Keratinocyte (primary cell): Measurements from ENCODE around the gene RANGRF. TPM values are rescaled to one million over a fixed set of nuclear protein-coding genes. Genes with fewer than 3 reads are reported as not detected.

Source experiments
- DNase-seq: peaks from one replicate; pipeline ENCODE4 v3.0.0-alpha.2; 2011; ENCODE audit warnings: low read depth, missing footprints, low spot score
- FAIRE-seq: peaks from 2 replicates; lab custom pipeline; 2011; peaks lifted over from hg19 to GRCh38; lab: Jason Lieb, UNC
- H2AFZ ChIP-seq: 2 replicates; pipeline ENCODE4 v1.6.0; 2012; ENCODE audit warnings: low read length, control low read depth, inconsistent platforms; ENCODE audit not compliant: control insufficient read depth
- H3K27ac ChIP-seq: 2 replicates; pipeline ENCODE4 v1.5.1; 2011; ENCODE audit warnings: low read length; ENCODE audit not compliant: control insufficient read depth, insufficient read depth
- H3K27me3 ChIP-seq: 3 replicates; pipeline ENCODE4 v1.6.0; 2011; ENCODE audit warnings: low read length; ENCODE audit not compliant: control insufficient read depth, insufficient read depth; ENCODE audit errors: extremely low read depth
- H3K36me3 ChIP-seq, 2 experiments: 2 replicates in 1 of 2; 3 replicates in 1 of 2; pipeline ENCODE4 v1.5.1; 2011; ENCODE audit warnings: low read length in 2 of 2, mild to moderate bottlenecking in 1 of 2; ENCODE audit not compliant: control insufficient read depth in 2 of 2, insufficient read depth in 2 of 2; ENCODE audit errors: extremely low read depth in 1 of 2
- H3K4me1 ChIP-seq: 3 replicates; pipeline ENCODE4 v1.5.1; 2011; ENCODE audit warnings: low read length; ENCODE audit not compliant: control insufficient read depth, insufficient read depth; ENCODE audit errors: extremely low read depth
- H3K4me2 ChIP-seq: 3 replicates; pipeline ENCODE4 v1.6.0; 2011; ENCODE audit warnings: low read depth, low read length; ENCODE audit not compliant: control insufficient read depth, insufficient read depth; ENCODE audit errors: extremely low read depth
- H3K4me3 ChIP-seq, 3 experiments: fragments of 200-600 bp in 1 of 3; sonication (generic) in 1 of 3; 2 replicates in 2 of 3; 3 replicates in 1 of 3; pipeline ENCODE4 v1.5.1; 2011 to 2016; ENCODE audit warnings: low read length in 3 of 3, mild to moderate bottlenecking in 3 of 3, control low read depth in 2 of 3, inconsistent platforms in 1 of 3, low read depth in 1 of 3, mixed read lengths in 1 of 3, mixed run types in 1 of 3, moderate library complexity in 1 of 3; ENCODE audit not compliant: control insufficient read depth in 2 of 3, insufficient read depth in 2 of 3; ENCODE audit errors: extremely low read depth in 1 of 3
- H3K79me2 ChIP-seq: 2 replicates; pipeline ENCODE4 v1.6.0; 2012; ENCODE audit warnings: low read length; ENCODE audit not compliant: control insufficient read depth, insufficient read depth
- H3K9ac ChIP-seq: 3 replicates; pipeline ENCODE4 v1.6.0; 2011; ENCODE audit warnings: low read length; ENCODE audit not compliant: control insufficient read depth, insufficient read depth; ENCODE audit errors: extremely low read depth
- H3K9me1 ChIP-seq: 3 replicates; pipeline ENCODE4 v1.6.0; 2011; ENCODE audit warnings: low read length; ENCODE audit not compliant: control insufficient read depth, insufficient read depth; ENCODE audit errors: extremely low read depth
- H3K9me3 ChIP-seq: 2 replicates; pipeline ENCODE4 v1.5.1; 2012; ENCODE audit warnings: low read depth, low read length; ENCODE audit not compliant: control insufficient read depth
- H4K20me1 ChIP-seq: 3 replicates; pipeline ENCODE4 v1.6.0; 2011; ENCODE audit warnings: low read length; ENCODE audit not compliant: control insufficient read depth, insufficient read depth; ENCODE audit errors: extremely low read depth
- EZH2 ChIP-seq: IDR thresholded peaks from one replicate; pipeline ENCODE4 v1.6.1; 2012; ENCODE audit warnings: inconsistent platforms, mild to moderate bottlenecking, low read length, moderate library complexity
- dilution Hi-C: fragments of 300-500 bp; cut with MboI; formaldehyde crosslinking; loops from one replicate; pipeline ENCODE4 v1.7.0; 2020; ENCODE audit warnings: low sequenced_read_pairs; ENCODE audit not compliant: extremely low pct_ligation_motif_present
- polyA plus RNA-seq, 5 experiments: library from polyadenylated mRNA; depleted of rRNA in 3 of 5; stranded (reverse) in 3 of 5; stranded (forward) in 1 of 5; unstranded in 1 of 5; fragments of >200 nt; gene quantifications; 1 replicate in 1 of 5; 2 replicates in 3 of 5; 3 replicates in 1 of 5; pipeline versions ENCODE4 v1.2.1 to v1.2.3, GENCODE V29; 2011 to 2012; ENCODE audit warnings: missing spikeins in 2 of 5, low read depth in 1 of 5, low replicate concordance in 1 of 5
- TF ChIP-seq, protein P1 (sequence below), 3 experiments: IDR thresholded peaks in 1 of 3; conservative IDR thresholded peaks in 1 of 3; optimal IDR thresholded peaks in 1 of 3; 2 replicates in 2 of 3; 3 replicates in 1 of 3; pipeline versions ENCODE3 to v1.5.1; 2011; ENCODE audit warnings: low read length in 3 of 3, mild to moderate bottlenecking in 3 of 3, moderate library complexity in 2 of 3, control low read depth in 1 of 3, inconsistent platforms in 1 of 3; ENCODE audit not compliant: insufficient read depth in 2 of 3; ENCODE audit errors: extremely low read depth in 1 of 3

The RANGRF gene
- polyA plus RNA-seq, 1 donor (not counting 4 experiments of a cell fraction or from before 2014, with no cell fraction given), result 24.4 TPM

DNA sequence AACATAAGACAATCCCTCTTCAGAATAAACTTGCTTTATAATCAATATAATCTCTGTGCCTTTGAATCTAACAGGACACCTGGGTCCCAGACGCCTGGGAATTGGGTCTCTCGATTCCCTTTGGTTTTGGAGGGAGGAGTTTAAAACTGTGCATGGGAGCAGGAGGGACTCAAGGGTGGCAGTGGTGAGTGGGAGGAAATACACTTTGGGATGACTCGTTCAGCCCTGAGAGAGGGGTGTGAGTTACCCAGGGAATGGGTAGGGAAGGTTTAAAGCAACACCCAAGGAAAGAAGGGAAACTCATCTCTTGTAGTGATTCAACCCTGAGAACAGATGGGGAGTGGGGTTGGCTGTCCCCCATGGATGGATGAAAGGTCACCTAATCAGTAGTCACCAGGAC is 1.6 kb downstream of the RANGRF start:
- H3K4me2 ChIP-seq, result no peak overlapping the region
- H2AFZ ChIP-seq, result no peak overlapping the region
- H3K36me3 ChIP-seq, result no peaks in the 10 kb centered on the region
- no peak for TF ChIP-seq EZH2
- TF ChIP-seq, protein P1, sequence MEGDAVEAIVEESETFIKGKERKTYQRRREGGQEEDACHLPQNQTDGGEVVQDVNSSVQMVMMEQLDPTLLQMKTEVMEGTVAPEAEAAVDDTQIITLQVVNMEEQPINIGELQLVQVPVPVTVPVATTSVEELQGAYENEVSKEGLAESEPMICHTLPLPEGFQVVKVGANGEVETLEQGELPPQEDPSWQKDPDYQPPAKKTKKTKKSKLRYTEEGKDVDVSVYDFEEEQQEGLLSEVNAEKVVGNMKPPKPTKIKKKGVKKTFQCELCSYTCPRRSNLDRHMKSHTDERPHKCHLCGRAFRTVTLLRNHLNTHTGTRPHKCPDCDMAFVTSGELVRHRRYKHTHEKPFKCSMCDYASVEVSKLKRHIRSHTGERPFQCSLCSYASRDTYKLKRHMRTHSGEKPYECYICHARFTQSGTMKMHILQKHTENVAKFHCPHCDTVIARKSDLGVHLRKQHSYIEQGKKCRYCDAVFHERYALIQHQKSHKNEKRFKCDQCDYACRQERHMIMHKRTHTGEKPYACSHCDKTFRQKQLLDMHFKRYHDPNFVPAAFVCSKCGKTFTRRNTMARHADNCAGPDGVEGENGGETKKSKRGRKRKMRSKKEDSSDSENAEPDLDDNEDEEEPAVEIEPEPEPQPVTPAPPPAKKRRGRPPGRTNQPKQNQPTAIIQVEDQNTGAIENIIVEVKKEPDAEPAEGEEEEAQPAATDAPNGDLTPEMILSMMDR (optimal IDR thresholded peaks at IDR 0.05 in 1 of 3, IDR thresholded peaks at IDR 0.05 in 1 of 3, conservative IDR thresholded peaks at IDR 0.05 in 1 of 3; ENCODE audit: extremely low read depth in 1 of 3, insufficient read depth in 2 of 3, low read length in 3 of 3), result no peak
- no peak overlapping the region for H3K4me3 ChIP-seq
- no peaks in the 10 kb centered on the region for H3K27me3 ChIP-seq
- FAIRE-seq, result no peak
- dilution Hi-C loops, result no loop called here
- H3K9me3 ChIP-seq, result no peaks in the 10 kb centered on the region
- no peaks in the 10 kb centered on the region for H3K79me2 ChIP-seq
- peaks cover 16% of the 10 kb centered on the region for H3K4me1 ChIP-seq
- no peak for DNase-seq
- no peak overlapping the region for H3K27ac ChIP-seq
- no peak overlapping the region for H3K9ac ChIP-seq
- no peaks in the 10 kb centered on the region for H3K9me1 ChIP-seq
- no peaks in the 10 kb centered on the region for H4K20me1 ChIP-seq

DNA sequence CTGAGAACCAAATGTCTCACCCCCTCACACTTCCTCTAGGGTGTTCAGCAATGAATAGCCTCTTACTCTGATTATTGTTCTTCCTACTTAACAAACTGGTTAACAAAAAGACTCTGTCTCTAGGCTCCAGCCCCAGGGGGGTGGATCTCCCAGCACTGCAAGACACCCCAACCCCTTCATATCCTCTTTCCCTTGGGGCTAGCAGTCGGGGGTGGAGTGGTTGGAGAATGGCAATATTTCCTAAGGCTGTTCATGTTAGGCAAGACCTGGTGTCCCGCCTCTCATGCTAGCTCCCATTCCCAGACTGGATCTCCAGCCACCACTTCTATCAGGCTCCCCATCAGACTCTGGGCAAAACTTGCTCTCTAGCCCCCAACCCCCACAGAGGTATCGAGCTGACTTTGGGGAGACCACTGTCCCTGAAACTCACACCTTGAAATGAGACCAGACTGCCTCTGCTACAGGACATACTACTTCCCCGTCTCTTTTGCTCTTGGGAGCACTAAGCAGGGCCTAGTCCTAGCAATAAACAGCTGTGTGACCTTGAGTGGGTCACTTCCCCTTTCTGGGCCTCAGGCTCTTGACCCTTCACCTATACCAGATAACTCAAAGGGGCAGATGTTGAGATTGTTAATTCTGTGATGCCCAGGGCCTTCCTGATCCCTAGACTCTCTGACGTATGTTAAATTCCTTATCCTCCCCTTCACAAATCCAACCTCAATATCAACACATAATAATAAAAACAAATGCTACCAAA is 4.3 kb downstream of the RANGRF start:
- Histone ChIP-seq H3K79me2 (no peaks in the 10 kb centered on the region), H3K9me3 (no peaks in the 10 kb centered on the region), H3K27ac (no peak overlapping the region), H2AFZ (no peak overlapping the region), H3K4me1 (peaks cover 14% of the 10 kb centered on the region), H3K36me3 (no peaks in the 10 kb centered on the region), H3K9me1 (no peaks in the 10 kb centered on the region), H4K20me1 (no peaks in the 10 kb centered on the region), H3K27me3 (no peaks in the 10 kb centered on the region), H3K9ac (no peak overlapping the region), H3K4me2 (no peak overlapping the region), H3K4me3 (no peak overlapping the region)
- TF ChIP-seq, protein P1 (optimal IDR thresholded peaks at IDR 0.05 in 1 of 3, IDR thresholded peaks at IDR 0.05 in 1 of 3, conservative IDR thresholded peaks at IDR 0.05 in 1 of 3; ENCODE audit: extremely low read depth in 1 of 3, insufficient read depth in 2 of 3, low read length in 3 of 3), result no peak
- TF ChIP-seq EZH2, result no peak
- DNase-seq (no peak), FAIRE-seq (no peak)
- dilution Hi-C loops, result no loop called here
